Measurements from ENCODE around the gene LRBA. TPM values are rescaled to one million over a fixed set of nuclear protein-coding genes. Genes with fewer than 3 reads are reported as not detected.

The LRBA gene
- total and polyA plus RNA-seq, 9 of the 15 experiments (the other 6 are each of a cell fraction or from before 2014, with no cell fraction given), result 24.2 to 88.7 (median 59.7) TPM

- 81% methylated on average over 6 of the region's 6 CpGs for WGBS (ENCODE audit: insufficient coverage, low coverage, missing lambda C conversion rate)
- Histone ChIP-seq H3K9ac (ENCODE audit: insufficient read depth in 1 of 2, low read depth in 2 of 2, low read length in 2 of 2) (no peak overlapping the region), H3K4me2 (ENCODE audit: insufficient read depth, low read length) (no peak overlapping the region), H3K9me3 (replicated peaks; ENCODE audit: control insufficient read depth, insufficient read depth, low read depth, low read length) (no peaks in the 10 kb centered on the region), H3K4me1 (replicated peaks in 1 of 2; ENCODE audit: control insufficient read depth in 2 of 2, insufficient read depth in 2 of 2, low read length in 2 of 2) (peaks cover 0 to 5% of the 10 kb centered on the region in 2 experiments; a peak in 2 of 5 replicates), H3K9me1 (ENCODE audit: control insufficient read depth, insufficient read depth, low read length) (no peaks in the 10 kb centered on the region), H4K20me1 (replicated peaks; ENCODE audit: control insufficient read depth, insufficient read depth, low read length) (no peaks in the 10 kb centered on the region), H3K4me3 (no peak overlapping the region), H3K36me3 (ENCODE audit: control insufficient read depth, insufficient read depth, low read length) (no peaks in the 10 kb centered on the region), H3K27me3 (ENCODE audit: control insufficient read depth in 2 of 2, insufficient read depth in 2 of 2, low read length in 2 of 2) (no peaks in the 10 kb centered on the region), H2AFZ (ENCODE audit: low read depth, low read length) (no peak overlapping the region), H3K79me2 (ENCODE audit: control insufficient read depth, insufficient read depth, low read length) (no peaks in the 10 kb centered on the region), H3K27ac (ENCODE audit: extremely low read depth, low read depth, low read length) (no peak overlapping the region)
- intact Hi-C loops (cut with micrococcal nuclease) (no loop called here), in situ Hi-C loops (cut with MboI) (no loop called here)
- ChIA-PET CTCF (ENCODE audit: low intra/inter-chr PET ratio) (no interaction called here), POLR2A (no interaction called here)
- no TSS peak for BruUV-seq (replicated peaks)
- FAIRE-seq (no peak), ATAC-seq (no peak), DNase-seq (ENCODE audit: extremely low read depth in 1 of 4, low spot score in 3 of 4) (no peak)
- TF ChIP-seq, protein P1, sequence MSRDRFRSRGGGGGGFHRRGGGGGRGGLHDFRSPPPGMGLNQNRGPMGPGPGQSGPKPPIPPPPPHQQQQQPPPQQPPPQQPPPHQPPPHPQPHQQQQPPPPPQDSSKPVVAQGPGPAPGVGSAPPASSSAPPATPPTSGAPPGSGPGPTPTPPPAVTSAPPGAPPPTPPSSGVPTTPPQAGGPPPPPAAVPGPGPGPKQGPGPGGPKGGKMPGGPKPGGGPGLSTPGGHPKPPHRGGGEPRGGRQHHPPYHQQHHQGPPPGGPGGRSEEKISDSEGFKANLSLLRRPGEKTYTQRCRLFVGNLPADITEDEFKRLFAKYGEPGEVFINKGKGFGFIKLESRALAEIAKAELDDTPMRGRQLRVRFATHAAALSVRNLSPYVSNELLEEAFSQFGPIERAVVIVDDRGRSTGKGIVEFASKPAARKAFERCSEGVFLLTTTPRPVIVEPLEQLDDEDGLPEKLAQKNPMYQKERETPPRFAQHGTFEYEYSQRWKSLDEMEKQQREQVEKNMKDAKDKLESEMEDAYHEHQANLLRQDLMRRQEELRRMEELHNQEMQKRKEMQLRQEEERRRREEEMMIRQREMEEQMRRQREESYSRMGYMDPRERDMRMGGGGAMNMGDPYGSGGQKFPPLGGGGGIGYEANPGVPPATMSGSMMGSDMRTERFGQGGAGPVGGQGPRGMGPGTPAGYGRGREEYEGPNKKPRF (IDR thresholded peaks at IDR 0.05; ENCODE audit: low read depth, low read length), result no peak
- TF ChIP-seq SNAPC5 (CRISPR knock-in tag; IDR thresholded peaks at IDR 0.05) (no peak), SREBF2 (CRISPR knock-in tag; IDR thresholded peaks at IDR 0.05) (no peak)
Observed at GRCh38 chr4:150514709-150515108, 500.4 kb downstream of the LRBA start.

Data from K562 (cell line).